ENCODE measurements around the gene AGBL3.

GRCh38 chr7:135075716-135076115, 89.4 kb downstream of the AGBL3 start:
- TF ChIP-seq CTCF (IDR thresholded peaks at IDR 0.05) (no peak), POLR2A (IDR thresholded peaks at IDR 0.05) (no peak)

All from ovary (tissue), 3 donors.